HG02571 (cell line): Measurements from ENCODE around the gene CHCHD1.
"Not testable (repeated sequence)": the region's sequence is repeated elsewhere in the genome, so short reads cannot be mapped to it uniquely, and the experiment has no call there.

Source experiments
- ATAC-seq: cut with Tn5 transposase; IDR thresholded peaks from one replicate; pipeline ENCODE4 v1.9.1; 2021; ENCODE audit warnings: mild to moderate bottlenecking, moderate library complexity; ENCODE audit not compliant: unreplicated experiment

The CHCHD1 gene

DNA sequence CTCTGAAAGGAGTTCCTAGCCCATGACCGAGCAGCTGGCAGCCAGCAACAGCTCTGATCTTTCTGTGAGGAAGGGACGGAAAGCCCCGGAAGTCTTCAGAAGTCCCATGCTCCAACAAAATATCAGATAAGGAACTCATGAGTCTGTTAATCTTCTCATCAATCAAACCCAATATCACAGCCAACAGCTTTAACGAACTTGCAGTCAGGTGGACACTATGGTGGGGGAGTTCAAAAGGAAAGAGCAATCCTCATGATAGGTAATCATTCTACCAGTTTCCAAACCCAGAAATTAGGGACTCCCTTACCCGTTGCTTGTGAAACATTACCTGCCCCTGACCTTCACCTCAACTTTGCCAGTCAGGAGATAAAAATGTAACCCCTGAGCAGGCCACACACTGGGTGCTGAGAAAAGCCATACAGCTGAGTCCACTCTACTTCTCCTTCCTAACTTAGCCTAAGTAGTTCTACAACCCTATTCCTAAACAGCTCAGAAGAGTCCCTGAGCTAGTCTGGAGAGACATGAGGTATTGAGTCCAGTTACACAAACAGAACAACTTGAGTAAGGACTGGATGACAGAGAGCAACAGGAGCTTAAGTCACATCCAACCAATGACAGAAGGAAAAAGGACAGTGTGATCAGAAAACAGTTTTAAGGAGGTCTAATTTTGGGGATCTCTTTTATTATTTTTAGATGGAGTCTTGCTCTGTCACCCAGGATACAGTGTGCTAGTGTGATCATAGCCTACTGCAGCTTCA, 27.4 kb downstream of the CHCHD1 start:
- no peak for ATAC-seq

DNA sequence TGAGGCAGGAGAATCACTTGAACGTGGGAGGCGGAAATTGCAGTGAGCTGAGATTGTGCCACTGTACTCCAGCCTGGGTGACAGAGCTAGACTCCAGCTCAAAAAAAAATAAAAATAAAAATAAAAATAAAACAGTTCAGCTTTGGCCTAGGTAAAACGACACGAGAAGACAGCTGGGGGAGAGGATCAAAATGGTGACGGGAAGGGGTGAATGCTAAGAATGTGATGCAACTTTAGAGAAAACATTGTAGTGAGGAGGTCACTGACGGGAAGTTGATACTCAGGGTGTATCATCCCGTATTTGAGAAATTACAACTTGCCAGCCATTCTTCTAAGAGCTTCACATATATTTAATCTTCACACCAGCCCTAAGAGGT, 28.5 kb downstream of the CHCHD1 start:
- no peak for ATAC-seq

- ATAC-seq, result peak; percentile 31
Measured at GRCh38 chr10:73810735-73811465, 29.1 kb downstream of the CHCHD1 start.

DNA sequence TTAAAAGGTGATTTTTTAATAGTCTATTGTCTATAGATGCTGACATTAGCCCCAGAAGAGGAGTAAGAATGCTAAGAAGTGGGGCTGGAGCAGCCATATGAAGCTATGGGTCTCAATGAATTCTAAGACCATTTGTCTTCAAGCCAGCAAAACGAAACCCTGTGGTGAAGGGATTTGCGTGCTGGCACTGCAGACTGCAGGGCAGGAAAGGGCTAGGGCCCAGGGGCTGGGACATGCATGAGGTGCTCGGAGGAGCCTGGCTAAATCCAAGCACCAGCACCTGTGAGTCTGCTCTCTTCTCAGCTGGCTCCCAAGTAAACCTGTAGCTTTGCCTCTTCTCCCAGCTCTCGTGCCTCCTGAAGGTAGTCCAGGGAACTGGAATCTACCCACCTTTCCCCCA, 30.8 kb downstream of the CHCHD1 start:
- no peak for ATAC-seq

DNA sequence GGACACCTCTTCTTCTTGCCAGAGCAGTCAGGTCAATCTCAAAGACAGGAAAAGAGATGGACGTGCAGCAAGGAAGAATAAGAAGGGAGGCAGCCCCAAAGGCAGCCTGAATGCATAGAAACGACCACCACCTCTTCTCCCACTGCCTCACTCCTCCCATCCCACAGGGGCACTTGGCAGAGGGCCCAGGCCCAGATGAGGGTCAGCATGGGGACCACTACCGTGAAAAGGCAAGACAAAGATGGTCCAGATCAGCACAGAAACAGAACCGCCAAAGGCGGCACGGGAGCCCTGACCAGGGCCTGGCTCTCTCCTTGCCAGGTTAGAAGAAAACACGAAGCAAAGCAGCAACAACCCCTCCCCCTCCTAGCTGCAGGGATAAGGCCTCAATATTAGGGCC, 31.5 kb downstream of the CHCHD1 start:
- no peak for ATAC-seq

- no peak for ATAC-seq
Measured at GRCh38 chr10:73814276-73814895, 32.5 kb downstream of the CHCHD1 start.

DNA sequence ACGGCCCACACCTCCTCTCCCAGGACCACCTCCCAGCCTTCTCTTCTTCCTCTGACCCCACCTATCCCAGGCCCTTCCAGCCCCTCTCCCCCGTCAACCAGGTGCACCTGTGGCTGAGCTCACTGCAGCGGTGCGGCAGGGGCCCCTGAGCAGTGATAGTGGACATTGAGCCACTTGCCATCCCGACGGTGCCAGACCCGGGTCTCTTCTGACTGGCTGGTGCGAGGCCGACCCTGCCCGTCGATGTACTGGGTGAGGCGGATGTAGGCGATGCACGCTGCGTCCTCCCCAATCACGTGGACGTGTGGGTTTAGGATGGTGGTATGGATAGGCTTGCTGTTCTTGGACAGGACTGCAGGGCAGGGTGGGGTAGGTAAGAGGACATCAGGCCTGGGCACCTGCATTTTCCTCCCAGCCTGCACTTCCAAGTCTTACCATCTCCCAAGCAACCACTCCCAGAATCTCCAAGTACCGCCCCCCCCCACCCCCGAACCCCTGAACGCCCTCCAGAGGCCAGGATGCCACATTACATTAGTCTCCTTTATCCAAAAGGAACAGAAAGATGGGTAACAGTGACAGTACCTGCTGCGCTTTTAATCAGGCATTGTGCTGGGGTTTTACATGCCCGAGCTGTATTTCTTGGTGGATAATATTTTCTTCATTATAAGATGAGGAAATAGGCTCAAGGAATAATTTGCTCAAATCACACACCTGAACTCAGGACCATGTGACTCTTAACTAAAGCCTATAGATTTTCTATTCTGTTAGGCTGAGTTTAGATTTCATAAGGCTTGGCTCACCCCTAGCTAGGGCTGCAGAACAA, 33.3 kb downstream of the CHCHD1 start:
- no peak for ATAC-seq

GRCh38 chr10:73815719-73816030, 33.8 kb downstream of the CHCHD1 start:
- ATAC-seq, result no peak

DNA sequence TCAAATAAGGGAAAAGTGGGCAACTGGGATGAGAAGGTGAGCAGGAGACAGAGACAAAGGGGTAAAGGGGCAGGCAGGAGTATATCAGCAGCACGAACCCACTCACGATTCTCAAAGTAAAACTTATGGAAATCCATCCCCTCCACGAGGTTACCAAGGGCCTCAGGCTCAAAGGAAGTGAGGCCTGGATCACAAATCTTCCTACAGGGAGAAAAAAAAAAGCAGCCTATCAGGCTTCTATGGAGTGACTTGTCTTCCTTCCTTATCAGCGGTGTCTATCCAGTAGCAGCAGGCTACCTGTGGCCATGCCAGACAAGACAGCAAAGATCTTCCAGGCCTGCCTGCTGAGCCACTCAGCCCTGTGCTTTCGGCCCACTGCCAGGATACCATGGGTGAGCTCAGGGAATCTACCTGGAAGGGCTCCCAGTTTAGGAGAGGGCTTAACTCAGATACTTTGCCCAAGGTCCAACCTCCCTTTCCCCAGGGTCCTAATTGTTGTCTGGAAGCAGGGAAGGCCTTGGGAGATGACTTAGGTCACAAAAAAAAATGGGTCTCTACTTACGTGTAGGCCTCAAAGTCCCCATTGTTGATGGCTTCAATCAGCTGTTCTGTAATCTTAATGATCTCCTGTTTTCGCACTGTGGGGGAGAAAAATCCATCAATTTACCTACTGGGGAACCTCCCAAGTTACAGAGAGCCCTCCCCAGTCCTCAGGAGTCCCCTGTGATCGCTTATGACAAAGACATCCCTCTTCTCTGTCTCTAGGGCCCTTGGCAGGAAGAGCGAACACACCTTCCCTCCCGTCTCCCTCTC, 35.3 kb downstream of the CHCHD1 start:
- ATAC-seq, result no peak

GRCh38 chr10:73817826-73818225, 36.0 kb downstream of the CHCHD1 start:
- ATAC-seq, result no peak

GRCh38 chr10:73818402-73818801, 36.6 kb downstream of the CHCHD1 start:
- no peak for ATAC-seq

DNA sequence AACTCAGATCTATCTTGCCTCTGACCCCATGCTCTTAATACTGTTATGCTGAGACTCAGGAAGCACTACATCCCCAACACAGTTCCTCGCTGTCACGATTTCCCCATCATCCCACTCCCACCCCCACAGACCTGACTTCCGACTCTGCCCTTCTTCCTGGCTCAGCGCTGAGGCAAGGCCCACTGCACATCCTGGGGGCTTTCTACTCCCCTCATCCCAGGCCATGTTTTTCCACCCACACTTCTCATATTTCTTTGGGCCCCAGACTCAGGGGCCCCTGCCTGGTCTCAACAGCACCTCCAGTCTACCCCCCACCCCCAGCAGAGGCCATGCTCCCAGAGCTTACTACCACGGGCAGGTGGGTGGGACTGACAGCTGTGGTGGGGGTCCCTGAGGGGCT, 37.2 kb downstream of the CHCHD1 start:
- ATAC-seq, result no peak

- no peak for ATAC-seq
Measured at GRCh38 chr10:73819513-73820093, 37.8 kb downstream of the CHCHD1 start.

- ATAC-seq, result no peak
Measured at GRCh38 chr10:73823391-73823790, 41.5 kb downstream of the CHCHD1 start.

DNA sequence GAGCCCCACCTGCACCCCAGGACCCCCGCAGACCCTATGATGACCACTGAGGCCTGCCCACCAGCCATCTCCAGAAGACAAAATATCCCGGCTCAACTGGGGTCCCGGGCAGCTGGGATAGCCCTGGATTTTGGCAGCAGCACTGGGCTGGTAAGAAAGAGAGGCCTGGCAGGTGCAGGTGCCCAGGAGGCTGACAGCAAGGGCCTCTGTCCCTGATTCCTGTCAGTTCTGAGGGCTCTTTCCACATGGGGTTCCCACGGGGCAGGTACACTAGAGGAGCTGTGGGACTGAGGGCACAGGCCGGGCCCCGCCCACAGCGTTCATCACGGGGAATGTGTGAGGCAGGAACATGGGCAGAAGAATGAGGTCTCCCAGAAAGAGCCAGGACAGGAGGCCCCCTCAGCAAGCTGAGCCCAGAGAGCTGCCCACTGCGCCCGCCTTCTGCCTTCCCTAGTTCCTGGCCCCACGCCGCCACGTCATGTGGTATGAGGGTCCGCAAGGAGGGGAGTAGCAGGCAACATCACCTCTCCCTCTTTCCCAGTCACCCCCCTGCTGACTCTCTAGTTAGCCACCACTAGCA, 42.4 kb downstream of the CHCHD1 start:
- ATAC-seq, result no peak

DNA sequence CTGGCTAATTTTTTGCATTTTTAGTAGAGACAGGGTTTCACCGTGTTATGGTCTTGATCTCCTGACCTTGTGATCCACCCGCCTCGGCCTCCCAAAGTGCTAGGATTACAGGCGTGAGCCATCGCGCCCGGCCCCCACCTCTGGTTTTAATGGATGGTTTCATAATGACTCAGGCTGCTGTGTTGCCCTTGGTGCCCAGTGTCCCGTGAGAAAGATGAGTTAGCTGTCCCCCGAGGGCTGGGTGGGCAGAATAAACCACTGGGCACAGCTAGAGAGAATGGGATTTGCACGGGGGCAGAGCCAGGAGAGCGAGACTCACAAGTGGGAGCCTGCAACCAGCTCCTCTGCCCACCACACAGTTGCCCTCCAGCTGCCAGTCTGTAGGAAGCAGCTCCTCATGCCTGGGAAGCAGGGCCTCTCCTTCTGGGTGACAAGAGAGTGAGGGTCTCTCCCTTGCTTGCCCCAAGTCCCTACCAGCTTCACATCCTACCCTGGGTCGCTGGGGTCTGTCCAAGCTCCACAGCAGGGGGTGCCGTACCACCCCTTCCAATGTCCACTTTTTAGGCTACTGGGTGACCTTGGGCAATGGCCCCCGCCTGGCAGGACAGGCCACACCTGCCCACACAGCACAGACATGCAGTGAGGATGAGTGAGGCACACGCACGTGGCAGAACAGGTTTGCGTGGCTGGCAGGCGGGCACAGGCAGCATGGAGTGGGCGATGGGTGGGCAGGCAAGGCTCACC, 45.7 kb downstream of the CHCHD1 start:
- ATAC-seq, result no peak

- ATAC-seq, result no peak
Measured at GRCh38 chr10:73828161-73828560, 46.3 kb downstream of the CHCHD1 start.

DNA sequence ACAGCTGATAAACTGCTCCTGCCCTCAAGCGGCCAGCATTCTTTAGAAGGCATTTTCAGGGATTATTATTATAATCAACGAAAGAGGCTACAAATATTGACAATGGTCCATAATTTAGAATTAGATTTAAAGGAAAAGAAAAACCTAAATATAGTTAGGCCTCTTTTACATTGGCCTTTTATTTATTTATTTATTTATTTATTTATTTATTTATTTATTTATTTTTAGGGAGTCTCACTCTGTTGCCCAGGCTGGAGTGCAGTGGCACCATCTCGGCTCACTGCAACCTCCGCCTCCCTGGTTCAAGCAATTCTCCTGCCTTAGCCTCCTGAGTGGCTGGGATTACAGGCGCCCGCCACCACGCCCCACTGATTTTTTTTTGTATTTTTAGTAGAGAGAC, 47.2 kb downstream of the CHCHD1 start:
- not testable (repeated sequence) for ATAC-seq
